Posterior cingulate gyrus (tissue), 11 donors: ENCODE measurements around the gene CRLF2.
"Not testable (repeated sequence)": the region's sequence is repeated elsewhere in the genome, so short reads cannot be mapped to it uniquely, and the experiment has no call there.

Experiments
- DNase-seq, 10 donors: peaks; one replicate each; pipeline versions ENCODE4 v3.0.0 to v3.0.0-alpha.2; 2020 to 2021; ENCODE audit warnings: mixed read lengths in 3 of 10
- intact Hi-C: fragments of 100-400 bp; cut with DNase I; formaldehyde crosslinking; loops from one replicate; pipeline ENCODE4 v1.15.1; 2023

Gene CRLF2

GRCh38 chrX:1218286-1218685 is 5.8 kb upstream of the CRLF2 start:
- no peak for DNase-seq
- intact Hi-C loops, result no loop called here

GRCh38 chrX:1215123-1215823 is 2.8 kb upstream of the CRLF2 start:
- no peak for DNase-seq
- intact Hi-C loops, result no loop called here

- intact Hi-C loops, result no loop called here
- peak in 1 of 10 donors; percentile 46 for DNase-seq
Observed at GRCh38 chrX:1213971-1214370, 1.5 kb upstream of the CRLF2 start.

GRCh38 chrX:1210844-1211243 is 1.6 kb downstream of the CRLF2 start:
- no peak for DNase-seq
- intact Hi-C loops, result no loop called here

- intact Hi-C loops, result no loop called here
- peak in 2 of 10 donors; percentile 34 to 43 for DNase-seq
Observed at GRCh38 chrX:1207496-1208025, 4.9 kb downstream of the CRLF2 start.

DNA sequence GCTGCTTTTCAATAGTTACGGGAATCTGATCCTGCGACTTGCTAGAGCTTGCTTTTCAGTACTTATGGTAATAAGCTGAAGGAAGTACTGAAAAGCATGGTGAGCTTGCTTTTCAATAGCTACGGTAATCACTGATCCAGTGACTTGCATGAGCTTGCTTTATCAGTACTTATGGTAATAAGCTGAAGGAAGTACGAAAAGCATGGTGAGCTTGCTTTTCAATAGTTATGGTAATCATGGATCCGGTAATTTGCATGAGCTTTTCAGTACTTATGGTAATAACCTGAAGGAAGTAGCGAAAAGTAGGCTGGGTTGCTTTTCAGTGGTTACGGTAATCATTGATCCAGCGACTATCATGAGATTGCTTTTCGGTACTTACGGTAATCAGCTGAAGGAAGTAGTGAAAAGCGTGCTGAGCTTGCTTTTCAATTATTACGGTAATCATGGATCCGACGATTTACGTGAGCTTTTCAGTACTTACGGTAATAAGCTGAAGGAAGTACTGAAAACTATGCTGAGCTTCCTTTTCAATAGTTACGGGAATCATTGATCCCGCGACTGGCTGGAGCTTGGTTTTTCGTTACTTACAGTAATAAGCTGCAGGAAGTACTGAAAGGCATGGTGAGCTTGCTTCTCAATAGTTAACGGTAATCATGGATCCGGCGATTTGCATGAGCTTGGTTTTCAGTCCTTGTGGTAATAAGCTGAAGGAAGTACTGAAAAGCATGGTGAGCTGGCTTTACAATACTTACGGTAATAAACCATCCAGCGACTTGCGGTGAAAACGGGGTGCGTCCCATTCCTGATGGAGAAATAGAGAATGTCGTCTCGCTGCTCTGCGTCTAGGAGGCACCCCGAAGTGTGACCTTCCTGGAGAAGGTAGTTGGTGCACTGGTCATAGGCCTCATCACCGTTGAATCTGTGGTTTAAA is 6.5 kb downstream of the CRLF2 start:
- DNase-seq, result peak in 2 of 10 donors; percentile 8 to 42
- intact Hi-C loops, result no loop called here

- peak in 1 of 10 donors; percentile 64 for DNase-seq
- intact Hi-C loops, result no loop called here
Observed at GRCh38 chrX:1202251-1202650, 10.2 kb downstream of the CRLF2 start.

GRCh38 chrX:1196436-1196835 is 16.0 kb downstream of the CRLF2 start:
- DNase-seq, result peak in 1 of 10 donors; percentile 39
- intact Hi-C loops, result no loop called here

DNA sequence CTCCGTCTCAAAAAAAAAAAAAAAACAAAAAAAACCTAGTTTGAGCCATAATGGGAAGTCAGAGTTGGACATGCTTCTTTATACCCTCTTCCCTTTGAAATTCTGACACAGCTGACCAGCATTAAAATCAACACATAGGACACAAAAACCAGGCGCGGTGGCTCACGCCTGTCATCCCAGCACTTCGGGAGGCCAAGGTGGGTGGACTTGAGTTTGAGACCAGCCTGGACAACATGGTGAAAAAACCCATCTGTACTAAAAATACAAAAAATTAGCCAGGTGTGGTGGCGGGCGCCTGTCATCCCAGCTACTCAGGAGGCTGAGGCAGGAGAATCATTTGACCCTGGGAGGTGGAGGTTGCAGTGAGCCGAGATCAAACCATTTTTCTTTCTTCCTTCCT is 20.3 kb downstream of the CRLF2 start:
- intact Hi-C loops, result not testable (repeated sequence)
- DNase-seq, result peak in 1 of 10 donors; percentile 56

- intact Hi-C loops, result no loop called here
- no peak for DNase-seq
Observed at GRCh38 chrX:1190596-1191145, 21.8 kb downstream of the CRLF2 start.

DNA sequence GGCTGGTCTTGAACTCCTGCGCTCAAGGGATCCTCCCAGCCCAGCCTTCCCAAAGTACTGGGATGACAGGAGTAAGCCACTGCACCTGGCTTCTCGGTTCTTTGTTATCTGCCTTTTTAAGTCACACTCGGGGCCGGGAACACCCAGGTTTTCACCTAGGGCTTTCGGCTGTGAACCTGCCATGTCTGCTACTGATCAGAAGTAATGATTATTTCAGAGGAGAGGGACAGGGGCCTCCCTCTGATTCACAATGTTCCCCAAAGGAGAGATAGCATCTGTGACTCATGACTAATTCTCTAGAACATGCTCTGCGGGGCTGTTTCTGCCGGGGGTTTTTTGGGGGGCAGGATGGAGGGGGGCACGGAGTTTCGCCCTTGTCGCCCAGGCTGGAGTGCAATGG is 26.9 kb downstream of the CRLF2 start:
- intact Hi-C loops, result no loop called here
- DNase-seq, result no peak

- intact Hi-C loops, result no loop called here
- peak in 1 of 10 donors; percentile 62 for DNase-seq
Observed at GRCh38 chrX:1182211-1182610, 30.2 kb downstream of the CRLF2 start.

DNA sequence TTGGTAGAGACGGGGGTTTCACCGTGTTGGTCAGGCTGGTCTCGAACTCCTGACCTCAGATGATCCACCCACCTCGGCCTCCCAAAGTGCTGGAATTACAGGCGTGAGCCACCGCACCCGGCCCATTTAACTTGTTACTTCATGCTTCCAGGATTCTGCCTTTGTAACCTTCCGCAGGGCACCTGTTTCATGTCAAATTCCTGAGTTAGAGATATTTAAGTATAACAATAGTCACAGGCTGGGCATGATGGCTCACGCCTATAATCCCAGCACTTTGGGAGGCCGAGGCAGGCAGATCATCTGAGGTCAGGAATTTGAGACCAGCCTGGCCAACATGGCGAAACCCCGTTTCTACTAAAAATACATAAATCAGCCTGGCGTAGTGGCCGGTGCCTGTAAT is 30.8 kb downstream of the CRLF2 start:
- peak in 1 of 10 donors; percentile 42 for DNase-seq
- intact Hi-C loops, result not testable (repeated sequence)

GRCh38 chrX:1181170-1181569 is 31.3 kb downstream of the CRLF2 start:
- DNase-seq, result no peak
- intact Hi-C loops, result no loop called here

GRCh38 chrX:1178580-1179057 is 33.8 kb downstream of the CRLF2 start:
- intact Hi-C loops, result no loop called here
- peak in 2 of 10 donors; percentile 39 to 53 for DNase-seq

DNA sequence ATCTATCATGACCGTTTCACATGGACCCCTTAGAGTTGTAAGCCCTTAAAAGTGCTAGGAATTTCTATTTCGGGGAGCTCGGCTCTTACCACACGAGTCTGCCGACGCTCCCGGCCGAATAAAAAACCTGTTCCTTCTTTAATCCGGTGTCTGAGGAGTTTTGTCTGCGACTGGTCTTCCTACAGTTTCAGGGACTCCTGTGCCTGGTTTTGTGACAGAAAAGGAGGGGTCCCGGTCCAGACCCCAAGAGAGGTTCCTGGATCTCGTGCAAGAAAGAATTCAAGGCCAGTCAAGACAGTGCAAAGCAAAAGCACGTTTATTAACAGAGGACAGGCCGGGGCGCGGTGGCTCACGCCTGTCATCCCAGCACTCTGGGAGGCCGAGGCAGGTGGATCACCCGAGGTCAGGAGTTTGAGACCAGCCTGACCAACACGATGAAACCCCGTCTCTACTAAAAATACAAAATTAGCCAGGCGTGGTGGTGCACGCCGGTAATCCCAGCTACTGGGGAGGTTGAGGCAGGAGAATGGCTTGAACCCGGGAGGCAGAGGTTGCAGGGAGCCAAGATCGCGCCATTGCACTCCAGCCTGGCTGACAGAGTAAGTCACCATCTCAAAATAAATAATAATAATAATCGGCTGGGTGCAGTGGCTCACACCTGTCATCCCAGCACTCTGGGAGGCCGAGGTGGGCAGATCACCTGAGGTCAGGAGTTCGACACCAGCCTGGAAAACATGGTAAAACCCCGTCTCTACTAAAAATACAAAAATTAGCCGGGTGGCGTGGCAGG is 35.7 kb downstream of the CRLF2 start:
- intact Hi-C loops, result not testable (repeated sequence)
- peak in 2 of 10 donors; percentile 45 to 56 for DNase-seq

DNA sequence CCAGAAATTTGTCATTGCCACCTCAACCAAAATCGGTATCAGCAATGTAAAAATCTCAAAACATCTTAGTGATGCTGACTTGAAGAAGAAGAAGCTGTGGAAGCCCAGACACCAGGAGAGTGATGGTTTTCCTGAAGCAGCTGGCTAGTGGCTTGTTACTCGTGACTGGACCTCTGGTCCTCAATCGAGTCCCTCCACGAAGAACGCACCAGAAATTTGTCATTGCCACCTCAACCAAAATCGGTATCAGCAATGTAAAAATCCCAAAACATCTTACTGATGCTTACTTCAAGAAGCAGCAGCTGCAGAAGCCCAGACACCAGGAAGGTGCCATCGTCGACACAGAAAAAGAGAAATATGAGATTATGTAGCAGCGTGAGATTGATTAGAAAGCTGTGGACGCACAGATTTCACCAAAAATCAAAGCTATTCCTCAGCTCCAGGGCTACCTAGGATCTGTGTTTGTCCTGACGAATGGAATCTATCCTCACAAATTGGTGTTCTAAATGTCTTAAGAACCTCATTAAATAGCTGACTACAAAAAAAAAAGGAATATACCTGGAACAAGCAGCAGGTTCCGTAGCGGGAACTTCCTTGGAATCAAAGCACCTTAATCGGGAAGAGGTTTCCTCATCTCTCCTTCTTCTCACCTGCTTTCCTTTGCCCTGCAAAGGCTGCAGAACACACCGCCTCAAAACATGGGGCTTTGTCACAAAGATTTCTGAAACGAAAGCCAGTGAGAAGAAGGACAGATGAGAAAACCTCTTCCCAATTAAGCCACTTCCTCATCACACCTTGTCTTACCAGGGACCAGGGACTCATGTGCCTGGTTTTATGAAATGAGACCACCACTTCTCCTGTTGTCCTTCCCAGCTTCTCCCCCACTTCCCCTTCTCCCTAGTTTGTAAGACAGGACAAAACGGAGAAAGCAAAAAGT is 37.6 kb downstream of the CRLF2 start:
- intact Hi-C loops, DNase-seq: not testable (repeated sequence)

DNA sequence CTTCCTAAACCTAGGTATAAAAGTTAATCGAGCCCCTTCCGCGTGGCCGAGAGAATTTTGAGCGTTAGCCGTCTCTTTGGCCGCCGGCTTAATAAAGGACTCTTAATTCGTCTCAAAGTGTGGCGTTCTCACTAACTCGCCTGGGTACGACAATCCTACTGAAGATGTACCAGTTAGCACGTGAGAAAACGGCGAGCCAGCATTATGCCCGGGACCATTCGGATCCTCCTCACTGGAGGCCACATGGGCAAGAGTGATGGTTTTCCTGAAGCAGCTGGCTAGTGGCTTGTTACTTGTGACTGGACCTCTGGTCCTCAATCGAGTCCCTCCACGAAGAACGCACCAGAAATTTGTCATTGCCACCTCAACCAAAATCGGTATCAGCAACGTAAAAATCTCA is 39.0 kb downstream of the CRLF2 start:
- intact Hi-C loops, result not testable (repeated sequence)
- DNase-seq, result peak in 2 of 10 donors; percentile 7 to 36

GRCh38 chrX:1172496-1172895 is 40.0 kb downstream of the CRLF2 start:
- DNase-seq, result peak in 1 of 10 donors; percentile 22
- intact Hi-C loops, result no loop called here
